Heart right ventricle (tissue), 16 donors: ENCODE results near the gene ELFN1. TPM values are rescaled to one million over a fixed set of nuclear protein-coding genes. Genes with fewer than 3 reads are reported as not detected.
A peak's percentile ranks its signal among the peaks of the same experiment; 100 is the strongest.

Experiments used
- ATAC-seq, 8 donors: fragments of 200-7000 bp; cut with Tn5 transposase; one replicate each; pipeline ENCODE4 v1.9.1; 2020; ENCODE audit warnings: mild to moderate bottlenecking in 8 of 8, moderate library complexity in 8 of 8, moderate number of reproducible peaks in 1 of 8
- DNase-seq, 2 donors: peaks; one replicate each; pipeline ENCODE4 v3.0.0-alpha.2; 2020
- H3K27ac ChIP-seq, 10 donors: fragments of 200-600 bp; sonication (generic) in 2 of 10; one replicate each; pipeline versions ENCODE4 v1.5.0 to v1.8.0; 2020 to 2022; ENCODE audit warnings: mild to moderate bottlenecking in 3 of 10
- H3K27me3 ChIP-seq, 7 donors: fragments of 200-600 bp; one replicate each; pipeline ENCODE4 v1.8.0; 2021 to 2022; ENCODE audit warnings: mild to moderate bottlenecking in 2 of 7
- H3K36me3 ChIP-seq, 9 donors: fragments of 200-600 bp; sonication (generic) in 1 of 9; one replicate each; pipeline versions ENCODE4 v1.5.0 to v1.8.0; 2020 to 2022; ENCODE audit warnings: mild to moderate bottlenecking in 2 of 9
- H3K4me1 ChIP-seq, 9 donors: fragments of 200-600 bp; sonication (generic) in 1 of 9; one replicate each; pipeline versions ENCODE4 v1.5.0 to v1.8.0; 2020 to 2022; ENCODE audit warnings: mild to moderate bottlenecking in 4 of 9
- H3K4me3 ChIP-seq, 10 donors: fragments of 200-600 bp; sonication (generic) in 2 of 10; one replicate each; pipeline versions ENCODE4 v1.5.0 to v1.8.0; 2020 to 2022; ENCODE audit warnings: mild to moderate bottlenecking in 7 of 10, moderate library complexity in 2 of 10
- H3K9me3 ChIP-seq, 11 donors: fragments of 200-600 bp in 10 of 11; sonication (generic) in 2 of 11; one replicate each; pipeline versions ENCODE4 v1.5.0 to v1.8.0; 2013 to 2022; ENCODE audit warnings: mild to moderate bottlenecking in 2 of 11, control low read depth in 1 of 11, moderate library complexity in 1 of 11
- CTCF ChIP-seq, 9 donors: fragments of 200-600 bp; sonication (generic) in 2 of 9; IDR thresholded peaks; one replicate each; pipeline versions ENCODE4 v1.5.0 to v1.8.0; 2021 to 2022; ENCODE audit warnings: antibody characterized with exemption in 9 of 9, mild to moderate bottlenecking in 5 of 9, moderate library complexity in 1 of 9
- WGBS, 2 donors: extraction: QIAGEN DNeasy Blood & Tissue Kit; methylation state at CpG; one replicate each; pipeline ENCODE4 v1.1.7; 2013; ENCODE audit warnings: inconsistent platforms in 1 of 2; 5-methylcytosine and 5-hydroxymethylcytosine counted together
- intact Hi-C, 10 donors: fragments of 100-400 bp; cut with DNase I; formaldehyde crosslinking; loops; one replicate each; pipeline versions ENCODE4 v1.11.1 to v1.14.2; 2022
- polyA plus RNA-seq, 2 donors: library from polyadenylated mRNA; stranded (reverse); fragments of 200-250 nt; gene quantifications; one replicate each; pipeline ENCODE4 v1.2.3, GENCODE V29; 2013
- total RNA-seq, 10 donors: library from RNA; stranded (reverse); fragmentation: NEBNext Ultra II Directional in 3 of 10; extraction: Animal tissue kit (Norgen Biotek cat#: 25700) in 3 of 10; gene quantifications; one replicate each; pipeline versions ENCODE4 v1.2.1 to v1.2.4, GENCODE V29; 2021 to 2023
- donor health status: Arrhythmogenic right ventricular cardiomyopathy.
- donor health status: ischemic (EF 13 %, LVEDD 7.1; RV severe dilation, severe dysfunction).
- donor health status: healthy with polysubstance abuse.
- donor health status: DM: no; HTN: yes; CAD: no.
- donor health status: DM: no; HTN: no; CAD: no.
- donor health status: ischemic (EF 25% LVEDD 6.9; RV normal size, moderate dysfunction).
- donor health status: ischemic (EF 25% LVEDD 5.7; RV mildly dilated, moderate dysfunction).
- donor health status: healthy.
- donor health status: DM: yes; HTN: yes; CAD: no.
- donor health status: Ischemic cardiomyopathy.
- donor health status: ischemic (EF 35%, LVEDD 5.7; RV mildly dilated, moderate dysfunction).
- donor health status: nonischemic (EF 11% LVEDD 7.7; RV severe dilation, severe dysfunction).
- donor health status: DM: yes; HTN: yes; CAD: no.
- donor health status: PGD.
- donor health status: ischemic (EF 29% LVEDD 5.4; RV normal size, mild dysfunction).
- donor health status: nonischemic (EF 23%, LVEDD 6.1; RV moderate dilation, normal function).

The ELFN1 gene
- total and polyA plus RNA-seq, 12 donors, result 3.0 to 9.5 (median 6.0) TPM

- H3K27me3 ChIP-seq, result no peaks in the 10 kb centered on the region
- peaks cover 0 to 19% (median 0%) of the 10 kb centered on the region in 9 donors for H3K36me3 ChIP-seq
- peaks cover 0 to 29% (median 19%) of the 10 kb centered on the region in 9 donors for H3K4me1 ChIP-seq
- peaks cover 0 to 10% (median 0%) of the 10 kb centered on the region in 11 donors for H3K9me3 ChIP-seq
- DNase-seq (no peak), ATAC-seq (no peak)
- WGBS, 2 donors, result 52 to 100% methylated on average over 1 of the region's 1 CpG
- no peak overlapping the region for H3K4me3 ChIP-seq
- intact Hi-C loops, result no loop called here
- TF ChIP-seq CTCF (IDR thresholded peaks at IDR 0.05), result no peak
- H3K27ac ChIP-seq, result no peak overlapping the region
These were observed 20.4 kb downstream of the ELFN1 start for GRCh38 chr7:1690359-1690958.

- WGBS, 2 donors, result 85 to 90% methylated on average over 8 of the region's 8 CpGs
These were observed 21.0 kb downstream of the ELFN1 start for GRCh38 chr7:1691096-1691495.

GRCh38 chr7:1691601-1692514 lies 21.8 kb downstream of the ELFN1 start:
- H3K27me3 ChIP-seq, result no peaks in the 10 kb centered on the region
- H3K27ac ChIP-seq, result peak overlapping the region in 9 of 10 donors; percentile 39 to 82 (median 70)
- DNase-seq, result peak; percentile 50 to 66
- ATAC-seq, result peak; percentile 77 to 91 (median 85)
- peaks cover 0 to 29% (median 19%) of the 10 kb centered on the region in 9 donors for H3K4me1 ChIP-seq
- peaks cover 0 to 19% (median 0%) of the 10 kb centered on the region in 9 donors for H3K36me3 ChIP-seq
- intact Hi-C loops, result no loop called here
- H3K4me3 ChIP-seq, result no peak overlapping the region
- H3K9me3 ChIP-seq, result peaks cover 0 to 9% (median 0%) of the 10 kb centered on the region in 11 donors
- TF ChIP-seq CTCF (IDR thresholded peaks at IDR 0.05), result no peak
- WGBS, 2 donors, result 56 to 60% methylated on average over 27 of the region's 27 CpGs

More at GRCh38 chr7:1691096-1691495, 21.0 kb downstream of the ELFN1 start:
- intact Hi-C loops, result no loop called here
- Histone ChIP-seq H3K9me3 (peaks cover 0 to 9% (median 0%) of the 10 kb centered on the region in 11 donors), H3K4me1 (peaks cover 0 to 29% (median 19%) of the 10 kb centered on the region in 9 donors), H3K27ac (peak overlapping the region in 4 of 10 donors; percentile 70 to 82 (median 78)), H3K36me3 (peaks cover 0 to 19% (median 0%) of the 10 kb centered on the region in 9 donors), H3K27me3 (no peaks in the 10 kb centered on the region), H3K4me3 (no peak overlapping the region)
- no peak for TF ChIP-seq CTCF (IDR thresholded peaks at IDR 0.05)
- DNase-seq, result no peak
- no peak for ATAC-seq
